Measurements from ENCODE around the gene TSEN2.
"Not testable (repeated sequence)": the region's sequence is repeated elsewhere in the genome, so short reads cannot be mapped to it uniquely, and the experiment has no call there.

The TSEN2 gene

GRCh38 chr3:12507591-12508281 is 23.5 kb downstream of the TSEN2 start:
- DNase-seq: no peak

- no peak for DNase-seq
These were observed 24.0 kb downstream of the TSEN2 start for GRCh38 chr3:12508291-12508700.

GRCh38 chr3:12509466-12509865 is 25.2 kb downstream of the TSEN2 start:
- no peak for DNase-seq

- no peak for DNase-seq
These were observed 28.3 kb downstream of the TSEN2 start for GRCh38 chr3:12512534-12513118.

GRCh38 chr3:12513694-12514446 is 29.6 kb downstream of the TSEN2 start:
- no peak for DNase-seq

- no peak for DNase-seq
These were observed 31.4 kb downstream of the TSEN2 start for GRCh38 chr3:12515631-12516030.

- no peak for DNase-seq
These were observed 32.6 kb downstream of the TSEN2 start for GRCh38 chr3:12516873-12517272.

- DNase-seq: no peak
These were observed 34.2 kb downstream of the TSEN2 start for GRCh38 chr3:12518261-12519028.

- DNase-seq: no peak
These were observed 36.7 kb downstream of the TSEN2 start for GRCh38 chr3:12521010-12521409.

- no peak for DNase-seq
These were observed 38.4 kb downstream of the TSEN2 start for GRCh38 chr3:12522721-12523120.

GRCh38 chr3:12527757-12528143 is 43.5 kb downstream of the TSEN2 start:
- DNase-seq: no peak

- DNase-seq: no peak
These were observed 47.9 kb downstream of the TSEN2 start for GRCh38 chr3:12532182-12532581.

- no peak for DNase-seq
These were observed 52.1 kb downstream of the TSEN2 start for GRCh38 chr3:12536423-12536822.

- no peak for DNase-seq
These were observed 57.3 kb downstream of the TSEN2 start for GRCh38 chr3:12541625-12542024.

GRCh38 chr3:12543497-12543896 is 59.2 kb downstream of the TSEN2 start:
- DNase-seq: not testable (repeated sequence)

GRCh38 chr3:12544652-12545472 is 60.6 kb downstream of the TSEN2 start:
- no peak for DNase-seq

- DNase-seq: no peak
These were observed 61.2 kb downstream of the TSEN2 start, which contains the start of gene MKRN2OS for GRCh38 chr3:12545473-12545791. TSS of gene MKRN2OS (minus strand) at chr3:12545499. CDS start at chr3:12545464, 35 bp downstream.

- no peak for DNase-seq
These were observed 65.9 kb downstream of the TSEN2 start for GRCh38 chr3:12549971-12550760.

- peak; percentile 25 for DNase-seq
These were observed 69.7 kb downstream of the TSEN2 start for GRCh38 chr3:12553921-12554391.

GRCh38 chr3:12556314-12556689 is 72.0 kb downstream of the TSEN2 start:
- DNase-seq: no peak

- DNase-seq: peak; percentile 82
These were observed 72.6 kb downstream of the TSEN2 start, which contains the start of gene MKRN2 for GRCh38 chr3:12556690-12557472. TSS of gene MKRN2 (plus strand) at chr3:12557087. CDS start at chr3:12557151, 64 bp downstream.
